SK-N-MC (cell line): ENCODE data around the gene RPS6KB2.

ENCODE experiments used
- EZH2 ChIP-seq: fragments of 200-600 bp; sonication (generic); IDR thresholded peaks from one replicate; pipeline ENCODE4 v1.6.1; 2017; ENCODE audit warnings: antibody characterized with exemption
- FOXP2 ChIP-seq: optimal IDR thresholded peaks from 2 replicates; pipeline ENCODE3; 2011; ENCODE audit warnings: mild to moderate bottlenecking, moderate library complexity; ENCODE audit not compliant: insufficient read depth; ENCODE audit errors: extremely low read length, control extremely low read depth
- POLR2AphosphoS5 ChIP-seq: IDR thresholded peaks from 2 replicates; pipeline ENCODE4 v1.6.1; 2012; ENCODE audit warnings: mild to moderate bottlenecking, low read depth, low read length, borderline replicate concordance

DNA sequence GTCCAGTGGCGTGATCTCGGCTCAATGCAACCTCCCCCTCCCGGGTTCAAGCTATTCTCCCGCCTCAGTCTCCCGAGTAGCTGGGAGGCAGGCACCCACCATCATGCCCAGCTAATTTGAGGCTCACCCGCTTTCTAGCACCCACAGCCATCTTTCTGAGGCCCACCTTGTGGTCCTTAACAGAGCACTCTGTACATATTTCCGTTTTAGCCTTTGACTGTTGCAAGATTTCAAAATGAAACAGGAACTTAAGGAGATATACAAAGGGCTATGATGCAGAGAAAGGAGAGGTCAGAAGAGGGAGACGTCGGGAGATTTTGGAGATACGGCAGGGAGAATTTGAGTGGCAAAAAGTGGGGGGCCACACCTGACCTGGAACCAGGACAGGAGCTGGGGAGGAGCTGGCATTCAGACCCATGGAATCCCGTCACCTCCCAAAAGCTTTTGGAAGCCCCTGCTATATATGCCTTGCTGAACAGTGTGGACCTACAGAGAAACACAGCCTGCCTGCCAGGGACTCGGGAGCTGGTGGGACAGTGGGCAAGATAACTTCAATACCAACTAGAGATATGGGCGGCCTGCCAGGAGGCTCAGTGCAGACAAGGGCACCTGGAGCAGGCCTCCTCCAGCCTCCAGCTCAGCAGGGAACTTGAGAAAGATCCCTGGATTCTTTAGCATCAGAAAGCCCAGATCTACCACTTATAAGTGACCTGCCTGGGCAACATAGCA, 46.9 kb upstream of the RPS6KB2 start:
- TF ChIP-seq POLR2AphosphoS5 (no peak), EZH2 (no peak), FOXP2 (no peak)
